Tibial nerve (tissue), 3 donors: ENCODE data around the gene CDH11.

Source experiments
- POLR2A ChIP-seq, 2 donors: fragments of 450-650 bp; IDR thresholded peaks; one replicate each; pipeline ENCODE4 v1.6.1; 2017; ENCODE audit warnings: antibody characterized with exemption in 2 of 2, mild to moderate bottlenecking in 2 of 2, moderate library complexity in 2 of 2
- TF ChIP-seq, protein P1 (sequence below), 5 experiments: fragments of 200-600 bp in 3 of 5; fragments of 450-650 bp in 2 of 5; sonication (generic) in 3 of 5; IDR thresholded peaks; one replicate each; pipeline ENCODE4 v1.5.1; 2016 to 2019; ENCODE audit warnings: antibody characterized with exemption in 5 of 5, mild to moderate bottlenecking in 3 of 5, moderate library complexity in 2 of 5

DNA sequence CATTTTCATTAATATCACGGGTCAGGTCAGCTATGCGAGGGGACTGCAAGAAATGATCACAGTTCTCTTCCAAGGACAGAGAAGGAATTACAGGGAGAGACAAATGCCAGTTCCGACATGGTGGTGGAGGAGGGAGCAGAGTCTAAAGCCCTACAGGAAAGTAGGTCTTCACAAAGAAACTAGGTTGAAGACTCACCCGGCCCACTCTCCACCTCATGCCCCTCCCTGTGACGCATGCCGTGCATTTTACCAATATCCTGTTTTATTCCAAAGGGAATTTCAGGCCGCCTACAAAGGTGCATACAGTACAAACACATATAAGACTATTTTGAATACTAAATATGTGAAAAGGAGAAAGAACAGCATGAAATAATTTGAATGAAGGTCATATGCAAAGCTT lies 56.8 kb downstream of the CDH11 start:
- no peak for TF ChIP-seq POLR2A (IDR thresholded peaks at IDR 0.05)
- TF ChIP-seq, protein P1, sequence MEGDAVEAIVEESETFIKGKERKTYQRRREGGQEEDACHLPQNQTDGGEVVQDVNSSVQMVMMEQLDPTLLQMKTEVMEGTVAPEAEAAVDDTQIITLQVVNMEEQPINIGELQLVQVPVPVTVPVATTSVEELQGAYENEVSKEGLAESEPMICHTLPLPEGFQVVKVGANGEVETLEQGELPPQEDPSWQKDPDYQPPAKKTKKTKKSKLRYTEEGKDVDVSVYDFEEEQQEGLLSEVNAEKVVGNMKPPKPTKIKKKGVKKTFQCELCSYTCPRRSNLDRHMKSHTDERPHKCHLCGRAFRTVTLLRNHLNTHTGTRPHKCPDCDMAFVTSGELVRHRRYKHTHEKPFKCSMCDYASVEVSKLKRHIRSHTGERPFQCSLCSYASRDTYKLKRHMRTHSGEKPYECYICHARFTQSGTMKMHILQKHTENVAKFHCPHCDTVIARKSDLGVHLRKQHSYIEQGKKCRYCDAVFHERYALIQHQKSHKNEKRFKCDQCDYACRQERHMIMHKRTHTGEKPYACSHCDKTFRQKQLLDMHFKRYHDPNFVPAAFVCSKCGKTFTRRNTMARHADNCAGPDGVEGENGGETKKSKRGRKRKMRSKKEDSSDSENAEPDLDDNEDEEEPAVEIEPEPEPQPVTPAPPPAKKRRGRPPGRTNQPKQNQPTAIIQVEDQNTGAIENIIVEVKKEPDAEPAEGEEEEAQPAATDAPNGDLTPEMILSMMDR (IDR thresholded peaks at IDR 0.05) = no peak
